K562 (cell line): ENCODE data around the gene STX19. TPM values are rescaled to one million over a fixed set of nuclear protein-coding genes. Genes with fewer than 3 reads are reported as not detected.

Source experiments
- HDAC2 ChIP-seq: fragments of 450-650 bp; IDR thresholded peaks from 2 replicates; pipeline ENCODE4 v1.6.1; 2016; ENCODE audit warnings: mild to moderate bottlenecking
- HIVEP1 ChIP-seq: fragments of 250-450 bp; sonication (Bioruptor Pico); IDR thresholded peaks from 2 replicates; pipeline ENCODE4 v1.4.0; 2020; ENCODE audit warnings: mild to moderate bottlenecking
- SRSF1 ChIP-seq: fragments of 200-400 bp; formaldehyde crosslinking; IDR thresholded peaks from 2 replicates; pipeline ENCODE4 v1.6.1; 2017; ENCODE audit warnings: mild to moderate bottlenecking, low read depth, low read length, moderate library complexity
- XRCC3 ChIP-seq: fragments of 450-650 bp; IDR thresholded peaks from 2 replicates; pipeline ENCODE4 v1.6.1; 2017; ENCODE audit warnings: mild to moderate bottlenecking, moderate library complexity
- ZNF134 ChIP-seq: fragments of 250-450 bp; sonication (Bioruptor Pico); conservative IDR thresholded peaks from 2 replicates; pipeline ENCODE4 v1.4.0; 2020
- ZNF696 ChIP-seq: fragments of 250-450 bp; sonication (Bioruptor Pico); conservative IDR thresholded peaks from 2 replicates; pipeline ENCODE4 v1.4.0; 2020; ENCODE audit warnings: mild to moderate bottlenecking, moderate library complexity
- polyA plus RNA-seq, 8 experiments: library from polyadenylated mRNA; depleted of rRNA in 4 of 8; stranded (reverse) in 5 of 8; unstranded in 3 of 8; fragments of >200 nt; fragmentation: Nextera tagmentation in 2 of 8; fragmentation: Illumina TruSeq in 1 of 8; extraction: Ambion mirVana in 2 of 8; extraction: Trizol in 1 of 8; gene quantifications; 2 replicates each; pipeline versions ENCODE4 v1.2.1 to v1.2.3, GENCODE V29; 2011 to 2014; ENCODE audit warnings: inconsistent platforms in 1 of 8, missing spikeins in 1 of 8
- total RNA-seq, 7 experiments: library from RNA; depleted of rRNA in 6 of 7; stranded (reverse); fragments of >200 nt in 6 of 7; fragmentation: Illumina TruSeq in 2 of 7; extraction: Trizol in 2 of 7; gene quantifications; 2 replicates each; pipeline versions ENCODE4 v1.2.1 to v1.2.3, GENCODE V29; 2011 to 2021; ENCODE audit warnings: low replicate concordance in 1 of 7
- TF ChIP-seq, protein P1 (sequence below): sonication (generic); formaldehyde crosslinking; IDR thresholded peaks from 2 replicates; pipeline ENCODE4 v1.8.1; 2023; ENCODE audit warnings: mild to moderate bottlenecking, missing genetic modification reagents
- TF ChIP-seq, protein P2 (sequence below): fragments of 450-650 bp; IDR thresholded peaks from 2 replicates; pipeline ENCODE4 v1.6.1; 2018; ENCODE audit not compliant: partially characterized antibody
- TF ChIP-seq, protein P3 (sequence below): sonication (generic); formaldehyde crosslinking; IDR thresholded peaks from 2 replicates; pipeline ENCODE4 v1.8.0; 2023; ENCODE audit warnings: mild to moderate bottlenecking, missing genetic modification reagents
- TF ChIP-seq, protein P4 (sequence below): fragments of 450-650 bp; IDR thresholded peaks from 2 replicates; pipeline ENCODE4 v1.6.1; 2017; ENCODE audit warnings: antibody characterized with exemption, mild to moderate bottlenecking

The STX19 gene
- total and polyA plus RNA-seq, 9 of the 15 experiments (the other 6 are each of a cell fraction or from before 2014, with no cell fraction given): 0.04 TPM; not detected in 8

DNA sequence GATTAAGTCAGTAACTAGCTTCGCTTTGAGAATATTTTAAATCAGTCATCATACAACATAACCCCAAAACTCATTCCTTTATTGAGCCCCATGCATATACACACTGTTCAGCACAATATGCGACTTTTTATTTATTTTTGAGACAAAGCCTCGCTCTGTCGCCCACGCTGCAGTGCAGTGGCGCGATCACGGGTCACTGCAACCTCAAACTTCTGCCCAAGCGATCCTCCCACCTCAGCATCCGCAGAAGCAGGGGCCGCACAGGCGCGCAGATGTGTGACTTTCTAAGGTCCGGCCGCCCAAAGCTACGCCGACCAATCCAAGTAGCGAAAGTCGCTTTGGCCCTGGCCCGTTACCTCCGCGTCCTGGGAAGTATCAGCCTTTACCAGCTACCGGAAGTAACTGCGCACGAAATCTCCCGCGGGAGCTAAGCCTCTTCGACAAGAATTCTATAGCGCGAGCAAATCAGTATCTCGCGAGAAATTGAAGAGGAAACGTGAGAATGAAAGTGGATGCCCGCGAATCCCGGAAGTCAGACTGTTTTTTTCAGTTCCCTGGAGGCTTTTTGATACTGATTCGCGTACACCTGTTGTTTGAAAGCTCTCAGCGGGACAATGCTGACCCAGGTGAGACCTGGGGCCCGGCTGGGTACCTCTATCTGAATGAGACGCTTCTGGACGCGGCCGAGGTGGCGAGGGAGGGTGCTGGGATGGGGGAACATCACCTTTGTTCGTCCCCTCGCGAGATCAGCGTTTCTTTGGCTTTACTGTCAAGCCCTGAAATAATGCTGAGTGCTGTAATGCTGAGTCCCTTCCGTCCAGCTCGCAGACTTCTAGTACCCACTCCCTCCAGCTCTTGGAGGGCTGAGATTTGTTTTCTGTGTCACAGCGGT lies 34.4 kb upstream of the STX19 start, which contains the start of the genes DHFR2 and NSUN3 (continued):
- TF ChIP-seq, protein P1, sequence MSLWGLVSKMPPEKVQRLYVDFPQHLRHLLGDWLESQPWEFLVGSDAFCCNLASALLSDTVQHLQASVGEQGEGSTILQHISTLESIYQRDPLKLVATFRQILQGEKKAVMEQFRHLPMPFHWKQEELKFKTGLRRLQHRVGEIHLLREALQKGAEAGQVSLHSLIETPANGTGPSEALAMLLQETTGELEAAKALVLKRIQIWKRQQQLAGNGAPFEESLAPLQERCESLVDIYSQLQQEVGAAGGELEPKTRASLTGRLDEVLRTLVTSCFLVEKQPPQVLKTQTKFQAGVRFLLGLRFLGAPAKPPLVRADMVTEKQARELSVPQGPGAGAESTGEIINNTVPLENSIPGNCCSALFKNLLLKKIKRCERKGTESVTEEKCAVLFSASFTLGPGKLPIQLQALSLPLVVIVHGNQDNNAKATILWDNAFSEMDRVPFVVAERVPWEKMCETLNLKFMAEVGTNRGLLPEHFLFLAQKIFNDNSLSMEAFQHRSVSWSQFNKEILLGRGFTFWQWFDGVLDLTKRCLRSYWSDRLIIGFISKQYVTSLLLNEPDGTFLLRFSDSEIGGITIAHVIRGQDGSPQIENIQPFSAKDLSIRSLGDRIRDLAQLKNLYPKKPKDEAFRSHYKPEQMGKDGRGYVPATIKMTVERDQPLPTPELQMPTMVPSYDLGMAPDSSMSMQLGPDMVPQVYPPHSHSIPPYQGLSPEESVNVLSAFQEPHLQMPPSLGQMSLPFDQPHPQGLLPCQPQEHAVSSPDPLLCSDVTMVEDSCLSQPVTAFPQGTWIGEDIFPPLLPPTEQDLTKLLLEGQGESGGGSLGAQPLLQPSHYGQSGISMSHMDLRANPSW: no peak
- no peak for TF ChIP-seq ZNF134 (CRISPR knock-in tag)
- TF ChIP-seq, protein P2, sequence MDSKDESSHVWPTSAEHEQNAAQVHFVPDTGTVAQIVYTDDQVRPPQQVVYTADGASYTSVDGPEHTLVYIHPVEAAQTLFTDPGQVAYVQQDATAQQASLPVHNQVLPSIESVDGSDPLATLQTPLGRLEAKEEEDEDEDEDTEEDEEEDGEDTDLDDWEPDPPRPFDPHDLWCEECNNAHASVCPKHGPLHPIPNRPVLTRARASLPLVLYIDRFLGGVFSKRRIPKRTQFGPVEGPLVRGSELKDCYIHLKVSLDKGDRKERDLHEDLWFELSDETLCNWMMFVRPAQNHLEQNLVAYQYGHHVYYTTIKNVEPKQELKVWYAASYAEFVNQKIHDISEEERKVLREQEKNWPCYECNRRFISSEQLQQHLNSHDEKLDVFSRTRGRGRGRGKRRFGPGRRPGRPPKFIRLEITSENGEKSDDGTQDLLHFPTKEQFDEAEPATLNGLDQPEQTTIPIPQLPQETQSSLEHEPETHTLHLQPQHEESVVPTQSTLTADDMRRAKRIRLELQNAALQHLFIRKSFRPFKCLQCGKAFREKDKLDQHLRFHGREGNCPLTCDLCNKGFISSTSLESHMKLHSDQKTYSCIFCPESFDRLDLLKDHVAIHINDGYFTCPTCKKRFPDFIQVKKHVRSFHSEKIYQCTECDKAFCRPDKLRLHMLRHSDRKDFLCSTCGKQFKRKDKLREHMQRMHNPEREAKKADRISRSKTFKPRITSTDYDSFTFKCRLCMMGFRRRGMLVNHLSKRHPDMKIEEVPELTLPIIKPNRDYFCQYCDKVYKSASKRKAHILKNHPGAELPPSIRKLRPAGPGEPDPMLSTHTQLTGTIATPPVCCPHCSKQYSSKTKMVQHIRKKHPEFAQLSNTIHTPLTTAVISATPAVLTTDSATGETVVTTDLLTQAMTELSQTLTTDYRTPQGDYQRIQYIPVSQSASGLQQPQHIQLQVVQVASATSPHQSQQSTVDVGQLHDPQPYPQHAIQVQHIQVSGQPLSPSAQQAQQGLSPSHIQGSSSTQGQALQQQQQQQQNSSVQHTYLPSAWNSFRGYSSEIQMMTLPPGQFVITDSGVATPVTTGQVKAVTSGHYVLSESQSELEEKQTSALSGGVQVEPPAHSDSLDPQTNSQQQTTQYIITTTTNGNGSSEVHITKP: peak; percentile 47
- TF ChIP-seq, protein P3, sequence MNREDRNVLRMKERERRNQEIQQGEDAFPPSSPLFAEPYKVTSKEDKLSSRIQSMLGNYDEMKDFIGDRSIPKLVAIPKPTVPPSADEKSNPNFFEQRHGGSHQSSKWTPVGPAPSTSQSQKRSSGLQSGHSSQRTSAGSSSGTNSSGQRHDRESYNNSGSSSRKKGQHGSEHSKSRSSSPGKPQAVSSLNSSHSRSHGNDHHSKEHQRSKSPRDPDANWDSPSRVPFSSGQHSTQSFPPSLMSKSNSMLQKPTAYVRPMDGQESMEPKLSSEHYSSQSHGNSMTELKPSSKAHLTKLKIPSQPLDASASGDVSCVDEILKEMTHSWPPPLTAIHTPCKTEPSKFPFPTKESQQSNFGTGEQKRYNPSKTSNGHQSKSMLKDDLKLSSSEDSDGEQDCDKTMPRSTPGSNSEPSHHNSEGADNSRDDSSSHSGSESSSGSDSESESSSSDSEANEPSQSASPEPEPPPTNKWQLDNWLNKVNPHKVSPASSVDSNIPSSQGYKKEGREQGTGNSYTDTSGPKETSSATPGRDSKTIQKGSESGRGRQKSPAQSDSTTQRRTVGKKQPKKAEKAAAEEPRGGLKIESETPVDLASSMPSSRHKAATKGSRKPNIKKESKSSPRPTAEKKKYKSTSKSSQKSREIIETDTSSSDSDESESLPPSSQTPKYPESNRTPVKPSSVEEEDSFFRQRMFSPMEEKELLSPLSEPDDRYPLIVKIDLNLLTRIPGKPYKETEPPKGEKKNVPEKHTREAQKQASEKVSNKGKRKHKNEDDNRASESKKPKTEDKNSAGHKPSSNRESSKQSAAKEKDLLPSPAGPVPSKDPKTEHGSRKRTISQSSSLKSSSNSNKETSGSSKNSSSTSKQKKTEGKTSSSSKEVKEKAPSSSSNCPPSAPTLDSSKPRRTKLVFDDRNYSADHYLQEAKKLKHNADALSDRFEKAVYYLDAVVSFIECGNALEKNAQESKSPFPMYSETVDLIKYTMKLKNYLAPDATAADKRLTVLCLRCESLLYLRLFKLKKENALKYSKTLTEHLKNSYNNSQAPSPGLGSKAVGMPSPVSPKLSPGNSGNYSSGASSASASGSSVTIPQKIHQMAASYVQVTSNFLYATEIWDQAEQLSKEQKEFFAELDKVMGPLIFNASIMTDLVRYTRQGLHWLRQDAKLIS (CRISPR knock-in tag): no peak; the same call in 1 of the 2 replicates
- TF ChIP-seq ZNF696 (CRISPR knock-in tag): no peak
- no peak for TF ChIP-seq HIVEP1
- peak; percentile 46 for TF ChIP-seq HDAC2
- TF ChIP-seq, protein P4, sequence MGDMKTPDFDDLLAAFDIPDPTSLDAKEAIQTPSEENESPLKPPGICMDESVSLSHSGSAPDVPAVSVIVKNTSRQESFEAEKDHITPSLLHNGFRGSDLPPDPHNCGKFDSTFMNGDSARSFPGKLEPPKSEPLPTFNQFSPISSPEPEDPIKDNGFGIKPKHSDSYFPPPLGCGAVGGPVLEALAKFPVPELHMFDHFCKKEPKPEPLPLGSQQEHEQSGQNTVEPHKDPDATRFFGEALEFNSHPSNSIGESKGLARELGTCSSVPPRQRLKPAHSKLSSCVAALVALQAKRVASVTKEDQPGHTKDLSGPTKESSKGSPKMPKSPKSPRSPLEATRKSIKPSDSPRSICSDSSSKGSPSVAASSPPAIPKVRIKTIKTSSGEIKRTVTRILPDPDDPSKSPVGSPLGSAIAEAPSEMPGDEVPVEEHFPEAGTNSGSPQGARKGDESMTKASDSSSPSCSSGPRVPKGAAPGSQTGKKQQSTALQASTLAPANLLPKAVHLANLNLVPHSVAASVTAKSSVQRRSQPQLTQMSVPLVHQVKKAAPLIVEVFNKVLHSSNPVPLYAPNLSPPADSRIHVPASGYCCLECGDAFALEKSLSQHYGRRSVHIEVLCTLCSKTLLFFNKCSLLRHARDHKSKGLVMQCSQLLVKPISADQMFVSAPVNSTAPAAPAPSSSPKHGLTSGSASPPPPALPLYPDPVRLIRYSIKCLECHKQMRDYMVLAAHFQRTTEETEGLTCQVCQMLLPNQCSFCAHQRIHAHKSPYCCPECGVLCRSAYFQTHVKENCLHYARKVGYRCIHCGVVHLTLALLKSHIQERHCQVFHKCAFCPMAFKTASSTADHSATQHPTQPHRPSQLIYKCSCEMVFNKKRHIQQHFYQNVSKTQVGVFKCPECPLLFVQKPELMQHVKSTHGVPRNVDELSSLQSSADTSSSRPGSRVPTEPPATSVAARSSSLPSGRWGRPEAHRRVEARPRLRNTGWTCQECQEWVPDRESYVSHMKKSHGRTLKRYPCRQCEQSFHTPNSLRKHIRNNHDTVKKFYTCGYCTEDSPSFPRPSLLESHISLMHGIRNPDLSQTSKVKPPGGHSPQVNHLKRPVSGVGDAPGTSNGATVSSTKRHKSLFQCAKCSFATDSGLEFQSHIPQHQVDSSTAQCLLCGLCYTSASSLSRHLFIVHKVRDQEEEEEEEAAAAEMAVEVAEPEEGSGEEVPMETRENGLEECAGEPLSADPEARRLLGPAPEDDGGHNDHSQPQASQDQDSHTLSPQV: no peak
- no peak for TF ChIP-seq SRSF1
- no peak for TF ChIP-seq XRCC3
